NCI-H226 (cell line): ENCODE data around the gene DDX39A.

Source experiments
- DNase-seq: peaks from one replicate; pipeline ENCODE4 v3.0.0-alpha.2; 2015

The DDX39A gene

GRCh38 chr19:14433554-14434501 is 14.7 kb upstream of the DDX39A start:
- peak; percentile 6 for DNase-seq

GRCh38 chr19:14432791-14433553 is 13.8 kb upstream of the DDX39A start, which contains the start of gene PKN1:
Gene PKN1, plus strand, starts transcription at chr19:14433306. Its CDS starts 216 bp downstream, at chr19:14433522.
- peak; percentile 7 for DNase-seq

GRCh38 chr19:14430712-14431111 is 11.6 kb upstream of the DDX39A start:
- no peak for DNase-seq

- DNase-seq: no peak
These were observed 9.8 kb upstream of the DDX39A start for GRCh38 chr19:14428882-14429416.

GRCh38 chr19:14427461-14427860 is 8.3 kb upstream of the DDX39A start:
- DNase-seq: no peak

GRCh38 chr19:14425696-14426138 is 6.6 kb upstream of the DDX39A start:
- peak; percentile 42 for DNase-seq

- DNase-seq: no peak
These were observed 360 bp downstream of the DDX39A start for GRCh38 chr19:14418856-14419105.

GRCh38 chr19:14416817-14417231 is 2.3 kb downstream of the DDX39A start:
- no peak for DNase-seq

GRCh38 chr19:14414926-14415690 is 4.0 kb downstream of the DDX39A start:
- DNase-seq: no peak

GRCh38 chr19:14413693-14414181 is 5.4 kb downstream of the DDX39A start:
- DNase-seq: no peak

- DNase-seq: no peak
These were observed 6.0 kb downstream of the DDX39A start for GRCh38 chr19:14412996-14413692.

- no peak for DNase-seq
These were observed 6.7 kb downstream of the DDX39A start for GRCh38 chr19:14412324-14412995.

GRCh38 chr19:14411938-14412245 is 7.2 kb downstream of the DDX39A start:
- DNase-seq: no peak

GRCh38 chr19:14411161-14411937 is 7.8 kb downstream of the DDX39A start:
- DNase-seq: no peak

GRCh38 chr19:14410091-14411051 is 8.8 kb downstream of the DDX39A start:
- DNase-seq: no peak

- DNase-seq: no peak
These were observed 9.8 kb downstream of the DDX39A start for GRCh38 chr19:14409146-14410023.

GRCh38 chr19:14408491-14409145 is 10.5 kb downstream of the DDX39A start:
- no peak for DNase-seq
